Measurements from ENCODE around the gene NRXN3.

- TF ChIP-seq EP300 (IDR thresholded peaks at IDR 0.05) (no peak), CTCF (IDR thresholded peaks at IDR 0.05) (no peak)
Observed at GRCh38 chr14:79293482-79294177, 1123.5 kb downstream of the NRXN3 start.

Measured in stomach (tissue), 4 donors.